ENCODE results near the gene PABPN1.
"Not testable (repeated sequence)": the region's sequence is repeated elsewhere in the genome, so short reads cannot be mapped to it uniquely, and the experiment has no call there.

Gene PABPN1

DNA sequence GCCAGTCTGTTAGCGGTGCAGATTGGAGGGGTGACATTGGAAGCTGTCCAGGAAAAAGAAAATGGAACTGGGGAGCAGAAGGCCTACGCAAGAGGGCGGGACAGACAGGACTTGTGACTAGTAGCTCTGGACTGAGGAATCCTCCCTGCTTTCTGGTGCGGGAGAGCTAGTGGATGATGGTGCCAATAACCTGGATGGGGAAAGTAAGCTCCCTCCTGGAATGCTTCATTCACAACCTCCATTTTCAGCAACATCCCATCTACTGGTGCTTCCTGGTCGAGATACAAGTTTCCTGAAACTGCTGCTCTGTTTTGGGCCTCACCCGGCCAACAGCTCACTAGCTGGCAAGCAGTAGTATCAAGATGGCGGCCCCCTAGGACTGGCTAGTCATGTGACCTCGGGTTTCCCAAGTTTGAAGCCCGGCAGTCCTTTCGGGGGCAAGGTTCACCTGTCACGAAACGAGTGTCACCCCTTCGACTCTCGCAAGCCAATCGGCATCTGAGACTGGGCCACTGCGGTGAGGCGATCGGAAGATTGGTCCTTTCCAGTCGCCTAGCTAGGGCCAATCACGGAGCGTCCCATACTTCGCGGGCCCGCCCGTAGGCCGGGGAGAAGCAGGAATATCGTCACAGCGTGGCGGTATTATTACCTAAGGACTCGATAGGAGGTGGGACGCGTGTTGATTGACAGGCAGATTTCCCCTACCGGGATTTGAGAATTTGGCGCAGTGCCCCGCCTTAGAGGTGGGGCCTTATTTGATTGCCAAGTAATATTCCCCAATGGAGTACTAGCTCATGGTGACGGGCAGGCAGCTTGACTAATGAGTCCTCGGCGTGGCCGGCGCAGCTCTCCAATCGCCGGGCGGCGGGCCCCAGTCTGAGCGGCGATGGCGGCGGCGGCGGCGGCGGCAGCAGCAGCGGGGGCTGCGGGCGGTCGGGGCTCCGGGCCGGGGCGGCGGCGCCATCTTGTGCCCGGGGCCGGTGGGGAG, at the start of gene PABPN1:
TSS of gene PABPN1 (plus strand) at position 874 of the 988 bp plus-strand sequence. CDS start at position 887, 13 bp downstream.
- TF ChIP-seq, protein P1, sequence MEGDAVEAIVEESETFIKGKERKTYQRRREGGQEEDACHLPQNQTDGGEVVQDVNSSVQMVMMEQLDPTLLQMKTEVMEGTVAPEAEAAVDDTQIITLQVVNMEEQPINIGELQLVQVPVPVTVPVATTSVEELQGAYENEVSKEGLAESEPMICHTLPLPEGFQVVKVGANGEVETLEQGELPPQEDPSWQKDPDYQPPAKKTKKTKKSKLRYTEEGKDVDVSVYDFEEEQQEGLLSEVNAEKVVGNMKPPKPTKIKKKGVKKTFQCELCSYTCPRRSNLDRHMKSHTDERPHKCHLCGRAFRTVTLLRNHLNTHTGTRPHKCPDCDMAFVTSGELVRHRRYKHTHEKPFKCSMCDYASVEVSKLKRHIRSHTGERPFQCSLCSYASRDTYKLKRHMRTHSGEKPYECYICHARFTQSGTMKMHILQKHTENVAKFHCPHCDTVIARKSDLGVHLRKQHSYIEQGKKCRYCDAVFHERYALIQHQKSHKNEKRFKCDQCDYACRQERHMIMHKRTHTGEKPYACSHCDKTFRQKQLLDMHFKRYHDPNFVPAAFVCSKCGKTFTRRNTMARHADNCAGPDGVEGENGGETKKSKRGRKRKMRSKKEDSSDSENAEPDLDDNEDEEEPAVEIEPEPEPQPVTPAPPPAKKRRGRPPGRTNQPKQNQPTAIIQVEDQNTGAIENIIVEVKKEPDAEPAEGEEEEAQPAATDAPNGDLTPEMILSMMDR (IDR thresholded peaks at IDR 0.05; ENCODE audit: borderline replicate concordance, control extremely low read depth, extremely low read depth, insufficient read depth, missing control alignments) = no peak
- DNase-seq (ENCODE audit: low spot score) = peak; percentile 96
- in situ Hi-C loops (cut with MboI; ENCODE audit: low sequenced_read_pairs, unreplicated experiment) = no loop called here

DNA sequence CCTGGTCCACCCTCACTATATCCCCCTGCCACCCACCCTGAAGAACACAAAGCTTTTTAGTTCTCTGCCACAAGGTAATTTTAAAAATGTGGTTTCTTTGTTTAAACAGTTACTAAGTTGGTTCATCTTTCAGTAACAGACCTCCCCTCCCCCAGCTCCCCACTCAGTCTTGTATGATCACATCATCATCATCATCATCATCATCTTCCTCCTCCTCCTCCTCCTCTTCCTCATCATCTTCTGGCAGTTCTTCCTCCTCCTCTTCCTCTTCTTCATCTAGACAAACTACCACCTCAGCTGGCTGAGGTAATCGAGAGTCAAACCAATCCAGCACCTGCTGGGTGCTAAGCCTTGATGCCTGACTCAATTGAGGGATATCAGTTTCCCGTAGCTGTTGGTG, 45.8 kb upstream of the PABPN1 start:
- in situ Hi-C loops (cut with MboI; ENCODE audit: low sequenced_read_pairs, unreplicated experiment) = no loop called here
- DNase-seq (ENCODE audit: low spot score) = no peak
- TF ChIP-seq, protein P1 (IDR thresholded peaks at IDR 0.05; ENCODE audit: borderline replicate concordance, control extremely low read depth, extremely low read depth, insufficient read depth, missing control alignments) = no peak

DNA sequence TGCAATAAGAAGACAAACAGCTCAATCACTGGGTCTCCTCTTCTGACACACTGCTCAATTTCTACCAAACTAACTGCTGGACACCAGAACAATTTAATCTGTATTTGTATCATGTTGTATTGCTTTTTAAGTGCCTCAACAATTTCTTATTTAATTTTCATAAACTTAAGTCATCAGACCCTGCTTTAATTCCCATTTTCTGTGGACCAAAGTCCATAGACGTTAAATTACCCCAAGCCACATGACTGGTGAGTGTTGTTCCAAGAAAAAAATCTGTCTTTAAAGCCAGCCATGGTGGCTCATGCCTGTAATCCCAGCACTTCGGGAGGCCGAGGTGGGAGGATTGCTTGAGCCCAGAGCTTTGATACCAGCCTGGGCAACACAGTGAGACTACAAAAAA, 44.1 kb upstream of the PABPN1 start:
- in situ Hi-C loops (cut with MboI; ENCODE audit: low sequenced_read_pairs, unreplicated experiment) = no loop called here
- TF ChIP-seq, protein P1 (IDR thresholded peaks at IDR 0.05; ENCODE audit: borderline replicate concordance, control extremely low read depth, extremely low read depth, insufficient read depth, missing control alignments) = no peak
- no peak for DNase-seq (ENCODE audit: low spot score)

GRCh38 chr14:23277928-23278327, 43.3 kb upstream of the PABPN1 start:
- in situ Hi-C loops (cut with MboI; ENCODE audit: low sequenced_read_pairs, unreplicated experiment); DNase-seq (ENCODE audit: low spot score): not testable (repeated sequence)

DNA sequence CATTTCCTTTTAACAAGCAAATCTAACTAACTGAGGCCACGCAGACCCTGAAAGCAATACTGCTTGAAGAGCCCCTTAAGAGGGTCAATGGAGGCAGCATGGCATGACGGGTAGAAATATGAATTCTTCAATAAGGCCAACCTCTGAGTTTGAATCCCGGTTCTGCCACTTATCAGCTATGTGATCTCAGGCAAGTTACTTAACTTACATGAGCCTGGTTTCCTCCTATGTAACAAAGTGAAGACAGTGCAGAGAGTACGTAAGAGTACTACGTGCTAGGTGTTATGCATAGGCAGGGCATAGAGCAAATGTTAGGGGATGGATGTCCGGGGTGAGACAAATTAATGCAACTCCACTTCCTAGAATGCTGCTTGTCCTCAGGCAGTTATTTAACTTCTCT, 40.0 kb upstream of the PABPN1 start:
- in situ Hi-C loops (cut with MboI; ENCODE audit: low sequenced_read_pairs, unreplicated experiment) = no loop called here
- DNase-seq (ENCODE audit: low spot score) = no peak
- TF ChIP-seq, protein P1 (IDR thresholded peaks at IDR 0.05; ENCODE audit: borderline replicate concordance, control extremely low read depth, extremely low read depth, insufficient read depth, missing control alignments) = no peak

GRCh38 chr14:23284654-23285529, 36.4 kb upstream of the PABPN1 start:
- in situ Hi-C loops (cut with MboI; ENCODE audit: low sequenced_read_pairs, unreplicated experiment) = no loop called here
- TF ChIP-seq, protein P1 (IDR thresholded peaks at IDR 0.05; ENCODE audit: borderline replicate concordance, control extremely low read depth, extremely low read depth, insufficient read depth, missing control alignments) = no peak
- DNase-seq (ENCODE audit: low spot score) = peak; percentile 62

Measured in GM13976 (cell line).